ENCODE data around the gene TNFRSF1A. TPM values are rescaled to one million over a fixed set of nuclear protein-coding genes. Genes with fewer than 3 reads are reported as not detected.

Gene TNFRSF1A
- total and polyA plus RNA-seq, 2 of the 13 experiments (the other 11 are each of a cell fraction or from before 2014, with no cell fraction given) = 41.5 to 61.2 TPM

GRCh38 chr12:6336079-6336888 is 5.6 kb downstream of the TNFRSF1A start (continued):
- TF ChIP-seq ZNF142 (CRISPR knock-in tag; IDR thresholded peaks at IDR 0.05) = no peak
- TF ChIP-seq KDM6A (CRISPR knock-in tag; IDR thresholded peaks at IDR 0.05; ENCODE audit: low read depth) = no peak
- TF ChIP-seq ZNF574 (CRISPR knock-in tag; IDR thresholded peaks at IDR 0.05) = no peak; the same call in 1 of the 2 replicates
- TF ChIP-seq ZNF558 (CRISPR knock-in tag; IDR thresholded peaks at IDR 0.05; ENCODE audit: borderline replicate concordance) = no peak
- TF ChIP-seq ZNF543 (CRISPR knock-in tag; IDR thresholded peaks at IDR 0.05) = 0 out of 2 replicates have a peak, but pooled peaks have one; percentile 52
- TF ChIP-seq DRAP1 (CRISPR knock-in tag; IDR thresholded peaks at IDR 0.05) = peak; percentile 94
- no peak for TF ChIP-seq ZBTB34 (CRISPR knock-in tag; IDR thresholded peaks at IDR 0.05)
- no peak for TF ChIP-seq NRL (CRISPR knock-in tag; IDR thresholded peaks at IDR 0.05; ENCODE audit: borderline replicate concordance)
- TF ChIP-seq ZNF256 (CRISPR knock-in tag; conservative IDR thresholded peaks at IDR 0.05) = no peak
- peak; percentile 37; the same call in 1 of the 2 replicates for TF ChIP-seq KDM4B (CRISPR knock-in tag; IDR thresholded peaks at IDR 0.05)
- no peak for TF ChIP-seq ZNF563 (CRISPR knock-in tag; IDR thresholded peaks at IDR 0.05)
- TF ChIP-seq BCL6 (CRISPR knock-in tag; IDR thresholded peaks at IDR 0.05) = peak; percentile 11; the same call in 1 of the 2 replicates
- TF ChIP-seq ZNF30 (CRISPR knock-in tag; IDR thresholded peaks at IDR 0.05) = no peak
- TF ChIP-seq SIN3B (IDR thresholded peaks at IDR 0.05; ENCODE audit: low read length) = no peak
- TF ChIP-seq SCMH1 (CRISPR knock-in tag; IDR thresholded peaks at IDR 0.05; ENCODE audit: borderline replicate concordance) = no peak
- no peak for TF ChIP-seq ZBTB37 (CRISPR knock-in tag; IDR thresholded peaks at IDR 0.05)
- TF ChIP-seq ZNF484 (CRISPR knock-in tag; IDR thresholded peaks at IDR 0.05; ENCODE audit: borderline replicate concordance, low read depth) = no peak
